Hypothalamus (tissue), 51 donors: ENCODE data around the gene HSD17B1.
"Not testable (repeated sequence)": the region's sequence is repeated elsewhere in the genome, so short reads cannot be mapped to it uniquely, and the experiment has no call there.

ENCODE experiments used
- DNase-seq, 51 donors: peaks; one replicate each; lab custom pipeline; 2025; lab: John Stamatoyannopoulos, UW

Gene HSD17B1

GRCh38 chr17:42545755-42546505, 6.8 kb upstream of the HSD17B1 start:
- not testable (repeated sequence) for DNase-seq

DNA sequence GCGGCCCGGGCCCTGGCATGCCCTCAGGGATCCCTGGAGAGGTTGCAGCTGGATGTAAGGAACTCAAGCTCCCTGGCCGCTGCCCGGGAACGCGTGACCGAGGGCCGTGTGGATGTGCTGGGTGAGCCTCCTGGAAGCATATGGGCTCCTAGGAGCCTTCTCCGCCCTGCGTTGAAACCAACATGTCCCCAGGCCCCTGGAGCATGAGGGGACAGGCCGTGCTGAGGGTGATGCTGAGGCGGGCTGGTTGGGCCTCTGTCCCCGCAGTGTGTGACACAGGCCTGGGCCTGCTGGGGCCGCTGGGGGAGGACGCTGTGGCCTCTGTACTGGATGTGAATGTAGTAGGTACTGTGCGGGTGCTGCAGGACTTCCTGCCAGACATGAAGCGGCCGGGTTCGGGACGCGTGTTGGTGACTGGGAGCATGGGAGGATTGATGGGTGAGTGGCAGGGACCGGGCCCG, 5.7 kb upstream of the HSD17B1 start:
- no peak for DNase-seq

DNA sequence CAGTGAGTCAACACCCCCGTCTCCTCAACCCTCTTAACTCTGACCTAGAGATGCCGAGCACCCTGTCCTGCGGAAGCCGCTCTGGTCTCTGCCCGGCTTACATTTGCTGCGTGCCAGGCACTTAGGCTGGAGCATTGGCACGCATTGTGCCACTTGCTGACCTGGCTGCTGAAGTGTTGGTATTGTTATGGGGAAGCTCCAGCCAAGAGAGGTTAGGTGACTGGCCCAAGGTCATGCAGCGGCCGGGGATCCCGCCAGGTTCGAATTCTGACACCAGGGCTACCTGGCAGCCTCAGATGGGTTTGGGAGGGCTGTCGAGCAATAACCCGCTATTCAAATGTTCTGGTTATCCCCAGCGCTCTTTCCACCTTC, 5.0 kb upstream of the HSD17B1 start:
- DNase-seq, result no peak

DNA sequence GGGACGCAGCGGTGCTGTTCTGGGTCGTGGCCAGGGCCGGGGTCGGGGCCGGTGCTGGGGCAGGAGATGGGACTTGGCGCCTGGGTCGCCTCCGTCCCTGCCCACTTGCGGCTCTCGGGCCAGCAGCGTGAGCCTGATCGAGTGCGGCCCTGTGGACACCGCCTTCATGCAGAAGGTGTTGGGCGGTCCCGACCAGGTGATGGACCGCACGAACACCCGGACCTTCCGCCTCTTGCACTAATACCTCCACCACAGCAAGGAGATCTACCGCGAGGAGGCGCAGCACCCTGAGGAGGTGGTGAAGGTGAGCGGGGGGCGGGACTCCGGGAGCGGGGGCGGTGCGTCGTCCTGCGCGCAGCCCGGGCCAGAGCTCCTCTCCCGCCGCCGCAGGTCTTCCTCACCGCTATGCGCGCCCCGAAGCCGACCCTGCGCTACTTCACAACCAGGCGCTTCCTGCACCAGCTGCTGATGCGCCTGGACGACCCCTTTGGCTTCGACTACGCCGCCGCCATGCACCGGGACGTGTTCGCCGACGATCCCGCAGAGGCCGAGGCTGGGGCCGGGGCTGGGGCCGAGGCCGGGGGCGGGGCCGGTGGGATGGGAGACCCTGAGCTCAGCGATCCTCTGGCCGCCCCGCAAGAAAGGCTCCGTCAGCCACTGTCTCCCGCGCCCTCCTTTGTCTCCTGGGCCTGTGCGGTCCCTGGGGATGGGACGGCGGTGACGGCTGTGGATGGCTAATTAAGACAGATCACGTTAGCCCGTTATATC, 4.5 kb upstream of the HSD17B1 start:
- peak in 5 of 51 donors; percentile 6 to 26 (median 20) for DNase-seq

- no peak for DNase-seq
Measured at GRCh38 chr17:42548993-42549755, 3.5 kb upstream of the HSD17B1 start.

DNA sequence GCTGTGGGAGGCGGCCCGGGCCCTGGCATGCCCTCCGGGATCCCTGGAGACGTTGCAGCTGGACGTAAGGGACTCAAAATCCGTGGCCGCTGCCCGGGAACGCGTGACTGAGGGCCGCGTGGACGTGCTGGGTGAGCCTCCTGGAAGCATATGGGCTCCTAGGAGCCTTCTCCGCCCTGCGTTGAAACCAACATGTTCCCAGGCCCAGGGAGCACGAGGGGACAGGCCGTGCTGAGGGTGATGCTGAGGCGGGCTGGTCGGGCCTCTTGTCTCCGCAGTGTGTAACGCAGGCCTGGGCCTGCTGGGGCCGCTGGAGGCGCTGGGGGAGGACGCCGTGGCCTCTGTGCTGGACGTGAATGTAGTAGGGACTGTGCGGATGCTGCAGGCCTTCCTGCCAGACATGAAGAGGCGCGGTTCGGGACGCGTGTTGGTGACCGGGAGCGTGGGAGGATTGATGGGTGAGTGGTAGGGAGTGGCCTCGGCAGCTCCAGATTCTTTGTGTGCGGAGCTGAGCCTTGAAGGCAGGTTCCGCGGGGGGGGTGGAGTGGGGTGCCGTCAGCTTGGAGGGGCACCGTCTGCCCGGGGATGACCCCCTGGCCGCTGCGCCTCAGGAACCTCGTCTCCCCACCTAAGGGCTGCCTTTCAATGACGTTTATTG, 567 bp downstream of the HSD17B1 start:
- no peak for DNase-seq

- DNase-seq, result peak in 2 of 51 donors; percentile 13 to 29
Measured at GRCh38 chr17:42553866-42554249, 1.1 kb downstream of the HSD17B1 start.

DNA sequence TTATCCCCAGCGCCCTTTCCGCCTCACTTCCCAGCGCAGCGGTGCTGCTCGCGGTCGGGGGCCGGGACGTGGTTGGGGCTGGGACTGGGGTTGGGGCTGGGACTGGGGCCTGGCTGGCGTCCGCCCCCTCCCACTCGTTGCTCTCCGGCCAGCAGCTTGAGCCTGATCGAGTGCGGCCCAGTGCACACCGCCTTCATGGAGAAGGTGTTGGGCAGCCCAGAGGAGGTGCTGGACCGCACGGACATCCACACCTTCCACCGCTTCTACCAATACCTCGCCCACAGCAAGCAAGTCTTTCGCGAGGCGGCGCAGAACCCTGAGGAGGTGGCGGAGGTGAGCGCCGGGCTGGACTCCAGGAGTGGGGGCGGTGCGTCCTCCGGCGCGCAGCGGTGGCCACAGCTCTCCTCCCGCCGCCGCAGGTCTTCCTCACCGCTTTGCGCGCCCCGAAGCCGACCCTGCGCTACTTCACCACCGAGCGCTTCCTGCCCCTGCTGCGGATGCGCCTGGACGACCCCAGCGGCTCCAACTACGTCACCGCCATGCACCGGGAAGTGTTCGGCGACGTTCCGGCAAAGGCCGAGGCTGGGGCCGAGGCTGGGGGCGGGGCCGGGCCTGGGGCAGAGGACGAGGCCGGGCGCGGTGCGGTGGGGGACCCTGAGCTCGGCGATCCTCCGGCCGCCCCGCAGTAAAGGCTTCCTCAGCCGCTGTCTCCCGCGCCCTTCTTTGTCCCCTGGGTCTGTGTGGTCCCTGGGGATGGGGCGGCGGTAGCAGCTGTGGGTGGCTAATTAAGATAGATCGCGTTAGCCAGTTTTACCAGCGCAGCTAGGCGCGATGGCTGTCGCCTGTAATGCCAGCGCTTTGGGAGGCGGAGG, 1.8 kb downstream of the HSD17B1 start:
- DNase-seq, result peak; percentile 21 to 90 (median 74)

- no peak for DNase-seq
Measured at GRCh38 chr17:42555122-42555622, 2.4 kb downstream of the HSD17B1 start.

GRCh38 chr17:42555961-42556617, 3.4 kb downstream of the HSD17B1 start:
- DNase-seq, result not testable (repeated sequence)

DNA sequence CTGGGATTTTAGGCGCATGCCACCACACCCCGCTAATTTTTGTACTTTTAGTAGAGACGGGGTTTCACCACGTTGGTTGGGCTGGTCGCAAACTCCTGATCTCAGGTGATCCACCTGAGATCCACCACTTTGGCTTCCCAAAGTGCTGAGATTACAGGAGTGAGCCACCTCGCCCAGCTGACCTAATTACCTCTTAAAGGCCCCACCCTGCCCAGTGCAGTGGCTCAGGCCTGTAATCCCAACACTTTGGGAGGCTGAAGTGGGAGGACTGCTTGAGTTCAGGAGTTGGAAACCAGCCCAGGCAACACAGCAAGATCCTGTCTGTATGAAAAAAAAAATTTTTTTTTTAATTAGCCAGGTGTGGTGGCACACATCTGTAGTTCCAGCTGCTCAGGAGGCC, 6.4 kb downstream of the HSD17B1 start:
- DNase-seq, result no peak

DNA sequence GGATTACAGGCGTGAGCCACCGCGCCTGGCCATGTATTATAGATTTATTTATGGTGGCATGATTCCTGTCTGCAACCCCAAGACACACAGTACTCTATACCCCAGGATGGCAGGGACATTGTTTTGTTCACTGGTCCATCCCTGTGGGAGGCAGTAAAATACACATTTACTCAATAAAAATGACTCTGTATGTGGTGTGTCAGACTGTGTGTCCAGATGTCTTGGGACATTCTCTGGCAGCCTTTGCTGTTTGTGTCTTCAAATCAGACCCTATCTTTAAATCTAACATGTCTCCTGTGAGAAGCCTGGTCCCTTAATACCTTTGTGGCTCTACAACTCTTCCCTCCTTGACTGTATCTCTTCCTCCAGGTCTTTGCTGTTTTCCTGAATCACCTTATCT, 7.5 kb downstream of the HSD17B1 start:
- no peak for DNase-seq

- peak; percentile 39 to 95 (median 88) for DNase-seq
Measured at GRCh38 chr17:42561897-42562387, 9.2 kb downstream of the HSD17B1 start, which contains the start of gene COASY. TSS of gene COASY (plus strand) at chr17:42562148. CDS start at chr17:42562623, 475 bp downstream.

GRCh38 chr17:42562388-42563142, 9.8 kb downstream of the HSD17B1 start:
- DNase-seq, result peak in 1 of 51 donors; percentile 56

DNA sequence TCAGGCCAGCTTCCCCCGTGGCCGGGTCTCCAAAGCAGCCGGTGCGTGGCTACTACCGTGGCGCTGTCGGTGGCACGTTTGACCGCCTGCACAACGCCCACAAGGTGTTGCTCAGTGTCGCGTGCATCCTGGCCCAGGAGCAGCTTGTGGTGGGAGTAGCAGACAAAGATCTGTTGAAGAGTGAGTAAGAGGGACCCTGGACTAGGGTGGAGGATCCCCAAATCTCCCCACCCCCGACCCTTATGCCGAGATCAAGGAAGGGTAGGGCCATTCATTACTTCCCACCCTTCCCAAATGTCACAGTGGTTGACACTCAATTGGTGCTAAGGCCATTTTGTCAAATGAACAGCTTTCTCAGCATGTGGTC, 10.4 kb downstream of the HSD17B1 start:
- DNase-seq, result no peak

DNA sequence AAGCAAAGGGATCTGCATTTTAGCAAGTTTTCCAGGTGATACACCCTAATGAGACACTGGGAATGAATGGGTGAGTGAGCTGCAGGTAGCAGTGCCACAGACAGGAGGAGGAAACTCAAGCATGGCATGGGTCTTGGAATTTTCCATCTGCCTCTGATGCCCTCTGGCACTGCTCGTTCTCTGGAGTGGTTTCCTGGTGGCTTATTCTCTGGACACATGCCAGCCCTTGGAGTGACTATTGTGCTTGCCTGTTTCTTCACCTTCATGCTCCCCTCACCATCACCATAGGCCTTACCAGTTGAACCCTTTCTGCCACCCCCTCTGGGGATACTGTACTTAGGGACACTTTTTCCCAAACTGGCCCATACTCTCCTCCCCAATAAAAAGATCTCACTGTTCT, 10.8 kb downstream of the HSD17B1 start:
- DNase-seq, result no peak

- DNase-seq, result no peak
Measured at GRCh38 chr17:42563950-42564349, 11.2 kb downstream of the HSD17B1 start.
